ENCODE measurements around the gene SLC25A42.
"Not testable (repeated sequence)": the region's sequence is repeated elsewhere in the genome, so short reads cannot be mapped to it uniquely, and the experiment has no call there.

The SLC25A42 gene

DNA sequence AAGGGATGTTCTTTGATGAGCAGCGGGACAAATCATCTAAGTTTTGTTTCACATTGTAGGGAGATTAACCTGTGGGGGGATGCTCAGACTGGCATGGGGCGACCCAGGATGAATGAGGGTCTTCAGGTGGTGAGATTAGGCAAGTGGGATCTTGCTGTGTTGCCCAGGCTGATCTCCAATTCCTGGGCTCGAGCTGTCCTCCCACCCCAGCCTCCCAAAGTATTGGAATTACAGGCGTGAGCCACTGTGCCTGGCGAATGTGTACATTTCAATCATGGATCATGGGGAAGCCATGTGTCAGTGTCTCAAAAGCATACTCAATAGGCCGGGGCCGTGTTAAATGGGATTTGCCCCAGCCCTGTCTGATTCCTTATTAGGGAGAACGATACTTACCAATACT lies 8.1 kb downstream of the SLC25A42 start:
- no peak for DNase-seq

DNA sequence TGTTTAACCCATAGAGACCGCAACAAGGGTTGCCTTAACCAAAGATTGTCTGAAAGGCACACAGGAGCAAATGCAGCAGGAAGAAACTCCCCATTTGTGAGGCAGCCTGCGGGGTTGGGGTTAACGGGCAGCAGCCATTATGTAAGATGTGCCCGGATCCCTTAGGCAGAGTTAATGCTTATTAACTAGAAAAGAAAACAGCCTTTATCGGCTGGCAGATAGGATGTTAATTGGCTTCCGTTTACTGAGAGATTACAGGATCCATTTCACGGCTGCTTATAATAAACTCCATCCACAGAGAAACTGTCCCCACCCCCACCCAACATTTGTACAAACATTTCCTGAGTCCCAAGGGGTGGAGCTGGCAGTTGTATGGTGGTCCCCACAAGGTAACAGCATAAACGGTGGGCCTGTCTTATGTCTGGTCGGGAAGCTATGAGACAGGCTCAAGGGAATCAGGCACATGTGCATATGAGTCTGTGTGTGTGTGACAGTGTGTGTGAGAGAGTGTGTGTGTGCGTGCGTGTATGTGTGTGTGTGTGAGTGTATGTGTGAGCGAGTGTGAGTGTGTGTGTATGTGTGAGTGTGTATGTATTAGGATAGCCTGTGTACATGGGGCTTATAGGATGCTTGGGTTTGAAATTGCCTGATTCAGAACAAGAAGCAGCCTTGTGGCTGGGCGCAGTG lies 10.5 kb downstream of the SLC25A42 start:
- DNase-seq = no peak

GRCh38 chr19:19075126-19075525 lies 11.3 kb downstream of the SLC25A42 start:
- no peak for DNase-seq

- DNase-seq = no peak
Measured at GRCh38 chr19:19076476-19076875, 12.7 kb downstream of the SLC25A42 start.

- no peak for DNase-seq
Measured at GRCh38 chr19:19077103-19077502, 13.3 kb downstream of the SLC25A42 start.

- DNase-seq = no peak
Measured at GRCh38 chr19:19078801-19079200, 15.0 kb downstream of the SLC25A42 start.

DNA sequence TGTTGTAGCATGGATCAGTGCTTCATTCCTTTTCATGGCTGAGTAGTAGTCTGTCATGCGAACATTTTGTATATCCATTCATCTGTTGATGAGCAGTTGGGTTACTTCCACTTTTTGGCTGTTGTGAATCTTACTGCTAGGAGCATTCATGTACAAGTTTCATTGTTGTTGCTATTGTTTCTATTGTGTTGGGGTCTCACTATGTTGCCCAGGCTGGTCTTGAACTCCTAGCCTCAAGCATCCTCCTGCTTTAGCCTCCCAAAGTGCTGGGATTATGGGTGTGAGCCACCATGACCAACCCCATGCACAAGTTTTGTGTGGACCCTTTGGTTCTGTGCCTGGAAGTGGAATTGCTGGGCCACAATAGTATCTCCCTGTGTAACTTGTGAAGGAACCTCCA lies 15.8 kb downstream of the SLC25A42 start:
- no peak for DNase-seq

- DNase-seq = no peak
Measured at GRCh38 chr19:19081642-19082151, 17.9 kb downstream of the SLC25A42 start.

- no peak for DNase-seq
Measured at GRCh38 chr19:19083413-19084178, 19.8 kb downstream of the SLC25A42 start.

DNA sequence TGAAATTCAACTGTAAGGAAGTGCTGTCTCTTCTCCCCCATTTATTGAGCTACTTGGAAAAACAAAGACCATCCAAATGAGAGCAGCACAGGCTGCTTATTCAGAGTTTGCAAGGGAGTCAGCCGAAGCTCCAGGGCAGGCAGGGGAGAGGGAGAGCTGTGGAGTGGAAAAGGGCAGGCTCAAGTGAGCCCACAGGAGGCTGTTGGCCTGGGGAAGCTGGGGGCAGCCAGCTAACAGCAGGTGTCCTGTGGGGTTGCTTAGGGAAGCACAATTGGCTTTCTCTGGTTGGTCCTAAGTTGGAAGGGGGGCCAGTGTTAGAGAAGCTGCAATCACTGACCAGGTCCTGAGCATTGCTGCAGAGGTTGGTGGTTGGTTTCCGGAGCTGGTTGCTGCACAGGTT lies 23.9 kb downstream of the SLC25A42 start:
- DNase-seq = no peak

- no peak for DNase-seq
Measured at GRCh38 chr19:19094513-19094912, 30.7 kb downstream of the SLC25A42 start.

- DNase-seq = no peak
Measured at GRCh38 chr19:19095691-19096090, 31.9 kb downstream of the SLC25A42 start.

GRCh38 chr19:19096641-19097627 lies 33.1 kb downstream of the SLC25A42 start:
- no peak for DNase-seq

DNA sequence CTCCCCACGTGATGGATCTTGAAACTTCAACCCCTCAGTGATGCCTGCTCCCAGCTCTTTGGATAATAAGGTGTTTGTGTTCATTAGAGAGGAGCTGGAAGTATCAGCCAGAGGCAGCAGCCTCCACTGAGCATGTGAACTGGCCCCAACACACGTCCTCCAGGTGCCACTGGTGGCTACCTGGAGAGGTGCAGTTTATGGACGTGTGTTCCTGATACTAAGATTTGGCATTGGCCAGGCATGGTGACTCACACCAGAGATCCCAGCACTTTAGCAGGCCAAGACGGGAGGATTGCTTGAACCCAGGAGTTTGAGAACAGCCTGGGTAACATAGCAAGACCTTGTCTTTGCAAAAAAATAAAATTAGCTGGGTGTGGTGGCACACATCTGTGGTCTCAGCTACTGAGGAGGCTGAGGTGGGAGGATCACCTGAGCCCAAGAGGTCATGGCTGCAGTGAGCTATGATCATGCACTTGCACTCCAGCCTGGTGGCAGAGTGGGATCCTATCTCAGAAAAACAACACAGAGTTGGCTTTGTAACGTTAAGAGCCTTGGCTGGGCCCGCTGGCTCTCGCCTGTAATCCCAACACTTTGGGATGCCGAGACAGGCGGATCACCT lies 34.4 kb downstream of the SLC25A42 start:
- DNase-seq = no peak

- no peak for DNase-seq
Measured at GRCh38 chr19:19098703-19099632, 35.2 kb downstream of the SLC25A42 start.

GRCh38 chr19:19101540-19101939 lies 37.7 kb downstream of the SLC25A42 start:
- DNase-seq = no peak

DNA sequence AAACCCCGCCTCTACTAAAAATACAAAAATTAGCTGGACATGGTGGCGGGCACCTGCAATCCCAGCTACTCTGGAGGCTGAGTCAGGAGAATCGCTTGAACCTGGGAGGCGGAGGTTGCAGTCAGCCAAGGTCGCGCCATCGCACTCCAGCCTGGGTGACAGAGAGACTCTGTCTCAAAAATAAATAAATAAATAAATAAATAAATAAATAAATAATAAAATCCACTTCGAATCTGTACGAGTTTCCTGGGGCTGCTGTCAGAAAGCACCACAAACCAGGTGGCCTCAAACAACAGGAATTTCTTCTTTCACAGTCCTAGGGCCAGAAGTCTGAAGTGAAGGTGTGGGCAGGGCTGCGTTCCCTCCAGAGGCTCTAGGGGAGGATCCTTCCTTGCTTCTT lies 38.8 kb downstream of the SLC25A42 start:
- DNase-seq = not testable (repeated sequence)

DNA sequence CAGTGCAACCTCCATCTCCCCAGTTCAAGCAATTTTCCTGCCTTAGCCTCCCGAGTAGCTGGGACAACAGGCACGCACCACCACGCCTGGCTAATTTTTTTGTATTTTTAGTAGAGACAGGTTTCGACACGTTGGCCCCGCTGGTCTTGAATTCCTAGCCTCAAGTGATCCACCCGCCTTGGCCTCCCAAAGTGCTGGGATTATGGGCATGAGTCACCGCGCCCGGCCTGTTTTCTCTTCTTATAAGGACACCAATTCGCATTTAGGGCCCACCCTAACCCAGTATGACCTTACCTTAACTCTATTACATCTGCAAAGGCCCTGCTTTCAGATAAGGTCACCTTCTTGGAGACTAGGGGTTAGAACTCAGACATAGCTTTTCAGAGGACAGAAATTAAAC lies 39.4 kb downstream of the SLC25A42 start:
- DNase-seq = no peak

- DNase-seq = no peak
Measured at GRCh38 chr19:19105365-19106055, 41.7 kb downstream of the SLC25A42 start.

DNA sequence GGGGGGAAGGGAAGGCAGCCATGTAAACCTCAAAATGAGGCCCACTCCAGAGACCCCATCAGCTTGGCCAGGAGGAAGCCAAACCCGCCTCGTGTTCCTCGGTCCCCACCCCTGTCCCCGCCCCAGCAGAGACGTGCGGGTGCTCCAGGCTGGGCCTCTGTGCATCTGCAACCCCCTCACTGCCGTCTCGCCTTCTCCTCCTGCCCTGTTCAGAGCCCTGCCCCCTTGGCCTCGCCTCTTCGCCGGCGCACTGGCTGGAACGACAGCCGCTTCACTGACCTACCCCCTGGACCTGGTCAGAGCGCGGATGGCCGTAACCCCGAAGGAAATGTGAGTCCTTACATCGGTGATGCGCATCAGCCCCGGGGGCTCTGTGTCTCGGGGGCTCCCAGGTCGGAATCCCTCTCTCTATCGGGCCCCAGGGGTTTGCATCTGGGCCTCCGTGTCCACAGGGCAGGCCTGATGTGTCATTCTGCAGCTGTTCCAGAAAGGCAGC lies 42.3 kb downstream of the SLC25A42 start:
- DNase-seq = no peak

- DNase-seq = not testable (repeated sequence)
Measured at GRCh38 chr19:19106938-19107337, 43.1 kb downstream of the SLC25A42 start.
